A172 (cell line): ENCODE data around the gene SLC5A10. TPM values are rescaled to one million over a fixed set of nuclear protein-coding genes. Genes with fewer than 3 reads are reported as not detected.

ENCODE experiments used
- DNase-seq: peaks from one replicate; pipeline ENCODE4 v3.0.0-alpha.2; 2015; ENCODE audit warnings: low spot score
- total RNA-seq: library from RNA; depleted of rRNA; stranded (reverse); fragments of >200 nt; shearing (Covaris generic); gene quantifications from 2 replicates; pipeline ENCODE4 v1.2.3, GENCODE V29; 2014

SLC5A10 gene
- total RNA-seq, 1 experiment from 2014 or later, result not detected

GRCh38 chr17:19002805-19003542, 51.0 kb downstream of the SLC5A10 start:
- peak; percentile 56 for DNase-seq

GRCh38 chr17:19003543-19004420, 51.8 kb downstream of the SLC5A10 start:
- peak; percentile 57 for DNase-seq

- DNase-seq, result peak; percentile 61
These were observed 52.6 kb downstream of the SLC5A10 start, which contains the start of gene FAM83G for GRCh38 chr17:19004421-19005136. Gene FAM83G (minus strand): TSS chr17:19004764. CDS start chr17:19004041, 723 bp downstream.

- DNase-seq, result no peak
These were observed 53.3 kb downstream of the SLC5A10 start for GRCh38 chr17:19005137-19005773.

- DNase-seq, result no peak
These were observed 53.9 kb downstream of the SLC5A10 start for GRCh38 chr17:19005789-19006430.

GRCh38 chr17:19006698-19007097, 54.7 kb downstream of the SLC5A10 start:
- no peak for DNase-seq

GRCh38 chr17:19009970-19010369, 58.0 kb downstream of the SLC5A10 start:
- DNase-seq, result no peak

GRCh38 chr17:19010729-19011505, 59.0 kb downstream of the SLC5A10 start:
- peak; percentile 21 for DNase-seq

- no peak for DNase-seq
These were observed 59.6 kb downstream of the SLC5A10 start for GRCh38 chr17:19011581-19011980.

- no peak for DNase-seq
These were observed 60.5 kb downstream of the SLC5A10 start for GRCh38 chr17:19012171-19013080.

GRCh38 chr17:19013226-19013625, 61.3 kb downstream of the SLC5A10 start:
- no peak for DNase-seq

GRCh38 chr17:19013806-19014627, 62.1 kb downstream of the SLC5A10 start:
- DNase-seq, result peak; percentile 19

GRCh38 chr17:19014628-19015215, 62.8 kb downstream of the SLC5A10 start:
- no peak for DNase-seq

- no peak for DNase-seq
These were observed 63.5 kb downstream of the SLC5A10 start for GRCh38 chr17:19015428-19015827.

- DNase-seq, result no peak
These were observed 64.3 kb downstream of the SLC5A10 start for GRCh38 chr17:19016297-19016696.

- no peak for DNase-seq
These were observed 64.9 kb downstream of the SLC5A10 start for GRCh38 chr17:19016881-19017280.

GRCh38 chr17:19017401-19017800, 65.4 kb downstream of the SLC5A10 start:
- DNase-seq, result no peak
